PC-9 (cell line): ENCODE data around the gene GNG8. TPM values are rescaled to one million over a fixed set of nuclear protein-coding genes. Genes with fewer than 3 reads are reported as not detected.
A peak's percentile ranks its signal among the peaks of the same experiment; 100 is the strongest.

Experiments used
- BruUV-seq: library from RNA; stranded (reverse); fragments of 400-500 nt; replicated peaks from 2 replicates; lab custom pipeline; 2021; lab: Mats Ljungman, UMichigan
- CTCF ChIA-PET: fragments of 300-600 bp; sonication (Branson Sonifier 250); formaldehyde crosslinking; loops from one replicate; lab custom pipeline; 2022; ENCODE audit warnings: antibody characterized with exemption; lab: Charles Lee
- POLR2A ChIA-PET: fragments of 300-600 bp; sonication (Branson Sonifier 250); formaldehyde crosslinking; loops from one replicate; lab custom pipeline; 2022; ENCODE audit warnings: antibody characterized with exemption; ENCODE audit not compliant: unreplicated experiment; lab: Charles Lee
- DNase-seq, 2 experiments: peaks; one replicate each; pipeline versions ENCODE4 v3.0.0 to v3.0.0-alpha.2; 2015 to 2022; ENCODE audit warnings: mixed read lengths in 1 of 2
- H2AFZ ChIP-seq: fragments of 200-600 bp; sonication (generic); 2 replicates; pipeline ENCODE4 v1.8.1; 2017; ENCODE audit warnings: antibody characterized with exemption
- H3F3A ChIP-seq: fragments of 200-600 bp; sonication (generic); 2 replicates; pipeline ENCODE4 v1.8.1; 2017; ENCODE audit warnings: antibody characterized with exemption, mild to moderate bottlenecking, low read depth; ENCODE audit not compliant: insufficient read depth
- H3K27ac ChIP-seq: fragments of 200-600 bp; sonication (generic); 2 replicates; pipeline ENCODE4 v1.6.1; 2016; ENCODE audit warnings: mixed run types
- H3K27me3 ChIP-seq: fragments of 200-600 bp; sonication (generic); 2 replicates; pipeline ENCODE4 v1.6.1; 2016; ENCODE audit warnings: low read depth, mixed run types; ENCODE audit not compliant: insufficient read depth
- H3K36me3 ChIP-seq: fragments of 200-600 bp; sonication (generic); 2 replicates; pipeline ENCODE4 v1.6.1; 2016; ENCODE audit warnings: low read depth, mixed run types
- H3K4me1 ChIP-seq: fragments of 200-600 bp; sonication (generic); replicated peaks from 2 replicates; pipeline ENCODE4 v1.6.1; 2016; ENCODE audit warnings: mixed run types; ENCODE audit not compliant: insufficient read depth
- H3K4me2 ChIP-seq: fragments of 200-600 bp; sonication (generic); 2 replicates; pipeline ENCODE4 v1.6.1; 2017; ENCODE audit warnings: mixed run types
- H3K4me3 ChIP-seq: fragments of 200-600 bp; sonication (generic); 2 replicates; pipeline ENCODE4 v1.6.1; 2016; ENCODE audit warnings: mixed run types
- H3K79me2 ChIP-seq: fragments of 200-600 bp; sonication (generic); 2 replicates; pipeline ENCODE4 v1.6.1; 2017; ENCODE audit warnings: low read depth, mixed run types
- H3K9me2 ChIP-seq: fragments of 200-600 bp; sonication (generic); 2 replicates; pipeline ENCODE4 v1.8.1; 2017; ENCODE audit warnings: mild to moderate bottlenecking; ENCODE audit not compliant: insufficient read depth
- H3K9me3 ChIP-seq: fragments of 200-600 bp; sonication (generic); 2 replicates; pipeline ENCODE4 v1.8.1; 2016; ENCODE audit warnings: low read depth; ENCODE audit not compliant: insufficient read depth
- H4K20me1 ChIP-seq: fragments of 200-600 bp; sonication (generic); 2 replicates; pipeline ENCODE4 v1.8.1; 2017; ENCODE audit not compliant: insufficient read depth
- CTCF ChIP-seq: fragments of 200-600 bp; sonication (generic); conservative IDR thresholded peaks from 2 replicates; pipeline ENCODE4 v1.6.1; 2017; ENCODE audit warnings: mixed run types, antibody characterized with exemption, mild to moderate bottlenecking, moderate library complexity
- EZH2 ChIP-seq: fragments of 200-600 bp; sonication (generic); IDR thresholded peaks from 2 replicates; pipeline ENCODE4 v1.8.0; 2017; ENCODE audit warnings: antibody characterized with exemption, low read depth
- intact Hi-C: fragments of 100-400 bp; cut with micrococcal nuclease; formaldehyde crosslinking; loops from one replicate; pipeline ENCODE4 v1.10.0; 2022; ENCODE audit not compliant: unreplicated experiment
- total RNA-seq: library from RNA; stranded (reverse); gene quantifications from 2 replicates; pipeline ENCODE4 v1.2.3, GENCODE V29; 2021

Gene GNG8
- total RNA-seq, 1 experiment from 2014 or later, result not detected

DNA sequence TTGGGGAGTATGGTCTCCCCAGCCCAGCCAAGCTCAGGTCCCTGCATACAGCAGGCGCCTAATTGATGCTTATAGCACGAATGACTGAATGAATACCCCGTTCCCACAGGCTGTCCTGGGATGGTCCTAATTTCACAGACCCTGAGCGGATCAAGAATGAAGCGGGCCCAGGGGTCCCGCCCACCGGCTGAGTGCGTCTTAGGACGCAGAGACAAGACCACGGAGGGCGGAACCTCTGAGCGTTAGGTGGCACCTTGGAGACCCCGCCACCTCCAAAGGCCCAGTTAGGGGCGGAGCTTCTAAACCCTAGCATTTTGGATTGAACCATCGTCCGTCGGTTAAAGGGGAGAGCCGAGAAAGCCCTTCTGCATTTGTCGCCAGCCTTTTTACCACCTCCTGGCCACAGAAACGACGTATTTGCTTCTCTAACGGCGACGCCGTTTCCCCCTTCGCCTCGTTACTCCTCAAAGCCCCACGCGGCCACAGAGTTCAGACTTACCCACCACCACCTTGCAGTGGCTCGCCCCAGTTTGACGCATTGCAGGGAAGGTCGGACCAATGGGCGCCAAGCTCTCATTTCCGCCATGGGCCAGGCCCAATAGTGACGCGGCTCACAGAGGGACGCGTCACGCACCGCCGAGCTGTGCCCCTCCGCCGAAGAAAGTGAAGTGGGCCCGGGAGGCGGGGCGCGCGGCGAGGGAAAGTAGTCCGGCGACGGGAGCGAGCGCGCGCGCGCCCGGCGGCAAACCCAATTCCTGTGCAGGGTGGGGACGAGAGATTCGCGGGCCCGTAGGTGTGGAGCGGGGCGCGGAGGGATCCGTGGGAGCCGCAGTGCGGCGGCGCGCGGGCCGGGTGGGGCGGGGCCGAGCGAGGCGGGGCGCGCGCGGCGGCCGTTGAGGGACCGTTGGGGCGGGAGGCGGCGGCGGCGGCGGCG lies 35.4 kb downstream of the GNG8 start:
- BruUV-seq, result no TSS peak
- peak overlapping the region; percentile 93 for H3K27ac ChIP-seq
- H2AFZ ChIP-seq, result peak overlapping the region; percentile 83

GRCh38 chr19:46599716-46600373 lies 36.2 kb downstream of the GNG8 start:
- TF ChIP-seq EZH2, result no peak
- no peak for TF ChIP-seq CTCF
- Histone ChIP-seq H3F3A (0 out of 2 replicates have a peak, but pooled peaks cover 4% of the 10 kb centered on the region), H3K4me2 (peak overlapping the region; percentile 70), H3K27me3 (no peaks in the 10 kb centered on the region), H4K20me1 (no peaks in the 10 kb centered on the region), H3K4me3 (peak overlapping the region; percentile 100; the same call in 1 of the 2 replicates), H3K27ac (peak overlapping the region; percentile 93), H3K9me3 (no peaks in the 10 kb centered on the region), H3K4me1 (peaks cover 12% of the 10 kb centered on the region; the same call in 1 of the 2 replicates), H3K36me3 (no peaks in the 10 kb centered on the region), H3K79me2 (peaks cover 35% of the 10 kb centered on the region), H3K9me2 (no peaks in the 10 kb centered on the region), H2AFZ (peak overlapping the region; percentile 83)
- intact Hi-C loops, result no loop called here
- BruUV-seq, result TSS peak; percentile 90
- no peak for DNase-seq
- ChIA-PET POLR2A (interaction anchor here (0.7 kb wide), 1 partner anchor 45 kb away, joined by 4 read pairs; no protein-coding TSS in a partner anchor), CTCF (interaction anchor here (0.6 kb wide), 2 partner anchors 129 to 896 kb away, joined by 3 to 4 read pairs; no protein-coding TSS in a partner anchor)

More for the DNA sequence above, 35.4 kb downstream of the GNG8 start:
- peak; percentile 91 to 96 for DNase-seq
- H3F3A ChIP-seq, result peaks cover 4% of the 10 kb centered on the region; the same call in 1 of the 2 replicates
- H4K20me1 ChIP-seq, result no peaks in the 10 kb centered on the region
- no peaks in the 10 kb centered on the region for H3K36me3 ChIP-seq
- H3K4me1 ChIP-seq, result peaks cover 12% of the 10 kb centered on the region; the same call in 1 of the 2 replicates
- peaks cover 35% of the 10 kb centered on the region for H3K79me2 ChIP-seq
- H3K4me2 ChIP-seq, result peak overlapping the region; percentile 70
- H3K9me3 ChIP-seq, result no peaks in the 10 kb centered on the region
- H3K4me3 ChIP-seq, result peak overlapping the region; percentile 100
- TF ChIP-seq CTCF, result no peak
- TF ChIP-seq EZH2, result no peak
- ChIA-PET POLR2A (interaction anchor here (0.6 to 0.7 kb wide), 4 partner anchors 24 to 324 kb away, joined by 3 to 8 read pairs (median 4); partner anchors contain the start of gene PTGIR), CTCF (interaction anchor here (0.6 to 2.6 kb wide), 5 partner anchors 13 to 897 kb away, joined by 3 to 27 read pairs (median 3); no protein-coding TSS in a partner anchor)
- no peaks in the 10 kb centered on the region for H3K9me2 ChIP-seq
- intact Hi-C loops, result no loop called here
- no peaks in the 10 kb centered on the region for H3K27me3 ChIP-seq
